SU-DHL-6 (cell line): Measurements from ENCODE around the gene CRELD1.
A peak's percentile ranks its signal among the peaks of the same experiment; 100 is the strongest.

Source experiments
- H2AFZ ChIP-seq: fragments of 200-600 bp; sonication (generic); 2 replicates; pipeline ENCODE4 v1.6.1; 2014; ENCODE audit warnings: low read depth, mild to moderate bottlenecking, moderate library complexity, mixed read lengths, antibody characterized with exemption, low read length; ENCODE audit not compliant: severe bottlenecking
- H3F3A ChIP-seq: fragments of 200-600 bp; shearing (Covaris generic); 2 replicates; pipeline ENCODE4 v1.6.0; 2016; ENCODE audit warnings: antibody characterized with exemption, mild to moderate bottlenecking; ENCODE audit not compliant: insufficient read depth
- H3K27ac ChIP-seq: fragments of 200-600 bp; sonication (generic); 2 replicates; pipeline ENCODE4 v1.5.1; 2016; ENCODE audit warnings: low read depth, mild to moderate bottlenecking, low read length, moderate library complexity, mixed read lengths
- H3K27me3 ChIP-seq: fragments of 200-600 bp; sonication (generic), shearing (Covaris generic); 2 replicates; pipeline ENCODE4 v1.6.0; 2014; ENCODE audit warnings: mild to moderate bottlenecking, low read length
- H3K36me3 ChIP-seq: fragments of 200-600 bp; sonication (generic); 2 replicates; pipeline ENCODE4 v1.6.1; 2014; ENCODE audit warnings: mild to moderate bottlenecking, low read length, mixed read lengths
- H3K4me2 ChIP-seq: fragments of 300-600, 200-600 bp; shearing (Covaris generic), sonication (generic); 2 replicates; pipeline ENCODE4 v1.6.0; 2014; ENCODE audit warnings: low read length, low read depth, mild to moderate bottlenecking; ENCODE audit not compliant: poor library complexity, severe bottlenecking
- H3K4me3 ChIP-seq: fragments of 200-600 bp; sonication (generic); 2 replicates; pipeline ENCODE4 v1.5.1; 2014; ENCODE audit warnings: antibody characterized with exemption, low read length, mild to moderate bottlenecking, mixed read lengths; ENCODE audit not compliant: insufficient read depth, poor library complexity, severe bottlenecking
- H3K79me2 ChIP-seq: fragments of 200-600 bp; sonication (generic); 2 replicates; pipeline ENCODE4 v1.6.1; 2014; ENCODE audit warnings: mild to moderate bottlenecking, low read length, moderate library complexity; ENCODE audit not compliant: insufficient read depth
- H3K9ac ChIP-seq: fragments of 200-600 bp; sonication (generic); 2 replicates; pipeline ENCODE4 v1.7.0; 2014; ENCODE audit warnings: mild to moderate bottlenecking, low read length
- H3K9me2 ChIP-seq: fragments of 200-600 bp; sonication (generic); replicated peaks from 2 replicates; pipeline ENCODE4 v1.6.1; 2014; ENCODE audit warnings: low read length; ENCODE audit not compliant: insufficient read depth
- H3K9me3 ChIP-seq: fragments of 200-600 bp; sonication (generic); 2 replicates; pipeline ENCODE4 v1.6.1; 2014; ENCODE audit warnings: low read length, mixed read lengths; ENCODE audit not compliant: insufficient read depth
- H4K20me1 ChIP-seq: fragments of 200-600 bp; sonication (generic); 2 replicates; pipeline ENCODE4 v1.6.1; 2014; ENCODE audit warnings: low read depth, mild to moderate bottlenecking, antibody characterized with exemption, low read length, moderate library complexity, mixed read lengths
- CTCF ChIP-seq: fragments of 200-600 bp; sonication (generic); IDR thresholded peaks from one replicate; pipeline ENCODE4 v1.5.1; 2017; ENCODE audit warnings: antibody characterized with exemption, mild to moderate bottlenecking, low read length, moderate library complexity; ENCODE audit not compliant: insufficient read depth, poor library complexity, severe bottlenecking
- EZH2phosphoT487 ChIP-seq: fragments of 200-600 bp; sonication (generic), shearing (Covaris generic); conservative IDR thresholded peaks from 2 replicates; pipeline ENCODE4 v1.6.1; 2018; ENCODE audit warnings: mild to moderate bottlenecking, antibody characterized with exemption, low read length, moderate library complexity, mixed read lengths

Gene CRELD1

GRCh38 chr3:9945358-9945757, 11.7 kb downstream of the CRELD1 start:
- H3K9me2 ChIP-seq: no peaks in the 10 kb centered on the region
- no peaks in the 10 kb centered on the region for H3K36me3 ChIP-seq
- no peaks in the 10 kb centered on the region for H3K27me3 ChIP-seq
- TF ChIP-seq EZH2phosphoT487 (no peak), CTCF (no peak)
- H4K20me1 ChIP-seq: no peaks in the 10 kb centered on the region
- H3K27ac ChIP-seq: no peak overlapping the region
- H3K4me2 ChIP-seq: peak overlapping the region; percentile 50
- H2AFZ ChIP-seq: no peak overlapping the region
- no peaks in the 10 kb centered on the region for H3K9me3 ChIP-seq
- H3K9ac ChIP-seq: peak overlapping the region; percentile 61
- no peaks in the 10 kb centered on the region for H3K79me2 ChIP-seq
- H3F3A ChIP-seq: no peaks in the 10 kb centered on the region
- peak overlapping the region; percentile 55 for H3K4me3 ChIP-seq

GRCh38 chr3:9946112-9947024, 12.7 kb downstream of the CRELD1 start:
- Histone ChIP-seq H3K9ac (peak overlapping the region; percentile 61), H3K36me3 (no peaks in the 10 kb centered on the region), H3F3A (no peaks in the 10 kb centered on the region), H3K4me2 (peak overlapping the region; percentile 50), H3K9me2 (no peaks in the 10 kb centered on the region), H3K27me3 (no peaks in the 10 kb centered on the region), H2AFZ (peak overlapping the region; percentile 61), H4K20me1 (no peaks in the 10 kb centered on the region), H3K9me3 (no peaks in the 10 kb centered on the region), H3K79me2 (no peaks in the 10 kb centered on the region), H3K4me3 (peak overlapping the region; percentile 55), H3K27ac (no peak overlapping the region)
- TF ChIP-seq EZH2phosphoT487 (no peak), CTCF (peak; percentile 31)

- Histone ChIP-seq H3K79me2 (no peaks in the 10 kb centered on the region), H3K4me3 (no peak overlapping the region), H2AFZ (no peak overlapping the region), H3K9ac (no peak overlapping the region), H3K4me2 (no peak overlapping the region), H3K9me3 (no peaks in the 10 kb centered on the region), H3K27me3 (no peaks in the 10 kb centered on the region), H4K20me1 (no peaks in the 10 kb centered on the region), H3K36me3 (no peaks in the 10 kb centered on the region), H3F3A (no peaks in the 10 kb centered on the region), H3K9me2 (no peaks in the 10 kb centered on the region), H3K27ac (no peak overlapping the region)
- TF ChIP-seq CTCF (no peak), EZH2phosphoT487 (no peak)
Measured at GRCh38 chr3:9947025-9947995, 13.7 kb downstream of the CRELD1 start.
